Effector CD8-positive, alpha-beta T cell (primary cell): ENCODE results near the gene SNUPN.
"Not testable (repeated sequence)": the region's sequence is repeated elsewhere in the genome, so short reads cannot be mapped to it uniquely, and the experiment has no call there.

Experiments
- DNase-seq: peaks from one replicate; lab custom pipeline; 2025; lab: John Stamatoyannopoulos, UW

SNUPN gene

GRCh38 chr15:75637245-75638009, 11.9 kb upstream of the SNUPN start:
- no peak for DNase-seq

- DNase-seq = no peak
Observed at GRCh38 chr15:75636026-75636425, 10.5 kb upstream of the SNUPN start.

GRCh38 chr15:75633922-75634321, 8.4 kb upstream of the SNUPN start:
- DNase-seq = not testable (repeated sequence)

GRCh38 chr15:75631935-75632334, 6.4 kb upstream of the SNUPN start:
- no peak for DNase-seq

GRCh38 chr15:75622505-75622904, 3.0 kb downstream of the SNUPN start:
- DNase-seq = no peak

GRCh38 chr15:75620841-75621391, 4.6 kb downstream of the SNUPN start:
- no peak for DNase-seq

DNA sequence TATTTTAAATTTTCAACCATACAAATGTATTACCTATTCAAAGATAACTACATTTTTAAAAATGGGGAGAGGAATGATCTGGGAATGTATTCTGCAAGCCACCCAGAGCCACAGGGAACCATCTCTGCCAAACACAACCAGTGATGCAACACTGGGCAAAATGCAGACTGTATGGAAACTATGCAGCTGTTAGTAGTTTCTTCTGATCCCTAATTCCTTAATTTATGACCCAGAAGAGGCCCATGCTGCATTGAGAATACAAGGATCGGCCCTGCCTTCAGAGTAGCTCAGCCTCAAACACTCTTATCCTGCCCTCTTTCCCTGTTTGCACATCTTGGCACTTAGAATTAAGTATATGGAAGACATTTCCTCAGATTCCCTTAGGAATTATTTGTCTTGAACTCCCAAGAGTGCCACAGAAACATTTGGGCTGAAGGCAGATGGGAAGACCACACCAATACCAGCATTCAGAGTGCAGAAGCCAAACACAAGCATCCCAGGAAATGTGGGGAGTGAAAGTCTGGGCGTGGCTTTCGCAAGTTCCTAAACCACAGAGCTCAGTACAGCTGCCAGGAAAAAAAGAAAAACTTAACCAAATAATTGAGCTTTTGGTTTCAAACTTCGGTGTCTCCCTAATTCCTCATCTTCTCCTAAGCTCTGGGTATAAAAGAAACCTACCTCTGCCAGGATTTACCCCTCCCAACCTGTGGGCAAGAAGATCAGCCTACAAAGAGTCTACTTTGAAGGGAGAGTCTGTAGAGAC, 5.3 kb downstream of the SNUPN start:
- no peak for DNase-seq

- DNase-seq = no peak
Observed at GRCh38 chr15:75616766-75617165, 8.8 kb downstream of the SNUPN start.

DNA sequence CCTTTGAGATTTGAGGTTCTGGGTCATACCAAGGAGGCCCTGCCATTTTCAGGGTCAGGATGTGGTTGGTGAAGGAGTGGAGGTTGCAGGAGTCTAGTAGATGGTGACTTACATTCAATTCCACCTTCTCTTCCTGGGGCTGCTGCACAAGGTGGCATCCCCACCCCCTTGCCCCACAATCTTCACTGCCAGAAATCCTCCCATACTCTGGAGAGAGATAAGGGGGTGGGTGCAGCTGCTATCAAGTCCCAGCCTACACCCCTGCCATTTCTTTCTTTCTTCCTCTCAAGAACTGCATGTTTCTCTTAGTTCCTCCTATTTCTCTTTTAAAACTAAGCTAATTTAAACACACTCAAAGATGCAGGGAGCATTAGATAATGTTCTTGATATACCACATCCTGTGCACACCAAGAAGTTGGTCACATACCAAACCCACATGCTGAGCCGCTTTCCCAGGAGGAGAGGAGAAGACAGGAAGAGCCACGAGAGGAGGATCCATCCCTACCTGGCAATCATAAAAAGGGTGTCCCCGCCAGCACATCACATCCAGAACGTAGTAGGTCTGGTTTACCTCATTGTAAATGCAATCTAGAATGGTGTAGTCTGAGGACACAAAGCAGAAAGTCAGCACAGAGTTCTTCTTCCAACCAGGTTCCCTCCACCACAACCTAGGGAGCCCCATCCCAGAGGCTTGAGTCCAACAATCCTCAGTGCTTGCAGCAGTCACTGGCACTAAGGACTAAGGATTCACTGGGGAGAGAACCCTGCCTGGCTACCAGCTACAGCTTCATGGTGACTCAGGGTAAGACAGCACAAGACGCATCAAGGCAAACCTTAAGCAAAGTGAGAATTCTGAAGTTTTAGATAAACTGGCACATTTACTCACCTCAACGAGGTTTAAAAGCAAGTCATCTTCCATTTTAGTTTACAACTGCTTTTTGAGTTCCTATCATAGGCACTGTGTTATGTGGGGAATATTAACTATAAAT, 18.5 kb downstream of the SNUPN start:
- DNase-seq = no peak

DNA sequence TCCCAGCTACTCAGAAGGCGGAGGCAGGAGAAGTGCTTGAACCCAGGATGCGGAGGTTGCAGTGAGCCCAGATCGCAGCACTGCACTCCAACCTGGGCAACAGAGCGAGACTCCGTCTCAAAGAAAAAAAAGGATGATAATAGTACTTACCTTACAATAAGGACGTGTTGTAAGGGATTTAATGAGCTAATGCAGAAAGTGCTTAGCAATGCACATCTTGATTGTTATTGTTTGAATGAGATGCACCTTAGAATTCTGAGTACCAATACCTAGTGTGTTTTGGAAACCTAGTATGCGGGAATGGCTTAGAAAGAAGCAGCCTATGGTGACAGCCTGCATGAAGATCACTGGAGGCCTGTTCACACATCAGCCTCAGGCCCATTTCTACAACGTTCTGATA, 19.5 kb downstream of the SNUPN start:
- DNase-seq = no peak

GRCh38 chr15:75599401-75599800, 26.1 kb downstream of the SNUPN start:
- no peak for DNase-seq

DNA sequence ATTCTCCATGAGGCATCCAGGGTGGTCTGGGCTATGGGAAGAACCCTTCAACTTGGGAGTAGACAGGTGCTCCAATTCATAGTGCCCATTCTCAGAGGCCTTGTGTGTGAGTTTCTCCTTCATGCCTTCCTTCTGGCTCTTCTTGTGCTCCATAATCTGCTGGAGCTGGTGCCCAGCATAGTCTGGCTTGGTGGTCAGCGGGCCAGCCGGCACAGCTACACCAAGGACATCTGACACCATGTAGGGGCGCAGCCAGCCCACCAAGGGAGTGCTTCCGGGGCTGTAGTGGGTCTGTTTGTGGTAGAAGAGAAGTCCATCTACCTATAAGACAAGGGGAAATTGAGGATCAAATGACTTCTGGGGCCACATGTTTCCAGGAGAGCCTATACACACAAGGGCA, 27.2 kb downstream of the SNUPN start:
- DNase-seq = no peak

GRCh38 chr15:75597667-75598341, 27.7 kb downstream of the SNUPN start:
- no peak for DNase-seq

- no peak for DNase-seq
Observed at GRCh38 chr15:75596703-75597345, 28.7 kb downstream of the SNUPN start.

- DNase-seq = no peak
Observed at GRCh38 chr15:75594276-75594675, 31.2 kb downstream of the SNUPN start.

GRCh38 chr15:75591655-75592364, 33.7 kb downstream of the SNUPN start:
- DNase-seq = no peak

DNA sequence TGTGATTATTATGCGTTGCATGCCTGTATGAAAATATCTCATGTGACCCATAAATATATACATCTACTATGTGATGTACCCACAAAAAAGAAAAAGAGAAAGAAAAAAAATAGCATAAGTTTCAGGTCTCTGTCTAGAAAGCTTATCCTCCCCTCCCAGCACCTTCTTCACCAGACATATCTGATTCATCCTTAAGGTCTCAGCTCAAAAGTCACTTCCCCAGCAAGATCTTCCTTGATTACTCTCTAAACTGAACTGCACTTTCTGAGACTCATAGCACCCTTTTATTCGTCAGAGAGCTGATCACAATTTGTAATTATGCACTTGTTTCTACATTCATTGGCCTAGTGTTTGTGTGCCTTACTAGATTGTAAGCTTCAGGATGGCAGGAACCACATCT, 35.3 kb downstream of the SNUPN start:
- DNase-seq = no peak

DNA sequence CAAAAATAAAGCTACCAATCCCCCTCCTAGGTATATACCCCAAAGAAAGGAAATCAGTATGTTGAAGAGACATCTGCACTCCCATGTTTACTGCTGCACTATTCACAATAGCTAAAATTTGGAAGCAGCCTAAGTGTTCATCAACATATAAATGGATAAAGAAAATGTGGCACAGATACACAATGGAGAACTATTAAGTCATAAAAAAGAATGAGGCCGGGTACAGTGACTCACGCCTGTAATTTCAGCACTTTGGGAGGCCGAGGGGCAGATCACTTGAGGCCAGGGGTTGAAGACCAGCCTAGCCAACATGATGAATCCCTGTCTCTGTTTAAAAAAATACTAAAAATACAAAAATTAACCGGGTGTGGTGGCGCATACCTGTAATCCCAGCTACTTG, 36.5 kb downstream of the SNUPN start:
- no peak for DNase-seq

DNA sequence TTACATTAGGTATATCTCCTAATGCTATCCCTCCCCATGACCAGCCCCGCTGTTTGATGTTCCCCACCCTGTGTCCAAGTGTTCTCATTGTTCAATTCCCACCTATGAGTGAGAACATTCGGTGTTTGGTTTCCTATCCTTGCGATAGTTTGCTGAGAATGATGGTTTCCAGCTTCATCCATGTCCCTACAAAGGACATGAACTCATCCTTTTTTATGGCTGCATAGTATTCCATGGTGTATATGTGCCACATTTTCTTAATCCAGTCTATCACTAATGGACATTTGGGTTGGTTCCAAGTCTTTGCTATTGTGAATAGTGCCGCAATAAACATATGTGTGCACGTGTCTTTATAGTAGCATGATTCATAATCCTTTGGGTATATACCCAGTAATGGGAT, 39.1 kb downstream of the SNUPN start:
- not testable (repeated sequence) for DNase-seq

DNA sequence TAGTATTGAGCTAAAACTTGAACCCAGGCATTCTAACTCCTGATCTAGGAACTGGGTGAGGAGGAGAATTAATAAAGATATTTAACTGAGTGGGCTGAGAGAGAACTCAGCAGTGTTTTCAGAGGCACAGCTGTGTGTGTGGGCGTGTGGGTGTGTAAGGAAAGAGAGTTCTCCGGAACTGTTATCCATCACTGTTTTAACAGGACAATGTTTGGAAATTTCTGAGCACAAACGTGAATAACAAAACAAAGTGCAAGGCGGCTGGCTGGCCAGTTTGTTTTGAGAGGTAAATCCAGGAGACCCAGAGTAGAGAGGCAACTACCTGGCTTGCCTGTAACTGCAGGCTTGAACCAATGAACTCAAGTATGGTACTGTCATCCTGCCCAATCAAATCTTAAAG, 41.4 kb downstream of the SNUPN start:
- no peak for DNase-seq
